Measurements from ENCODE around the gene MXD4. TPM values are rescaled to one million over a fixed set of nuclear protein-coding genes. Genes with fewer than 3 reads are reported as not detected.

The MXD4 gene
- total and polyA plus RNA-seq, 2 experiments from 2014 or later = 6.9 to 19.9 TPM

DNA sequence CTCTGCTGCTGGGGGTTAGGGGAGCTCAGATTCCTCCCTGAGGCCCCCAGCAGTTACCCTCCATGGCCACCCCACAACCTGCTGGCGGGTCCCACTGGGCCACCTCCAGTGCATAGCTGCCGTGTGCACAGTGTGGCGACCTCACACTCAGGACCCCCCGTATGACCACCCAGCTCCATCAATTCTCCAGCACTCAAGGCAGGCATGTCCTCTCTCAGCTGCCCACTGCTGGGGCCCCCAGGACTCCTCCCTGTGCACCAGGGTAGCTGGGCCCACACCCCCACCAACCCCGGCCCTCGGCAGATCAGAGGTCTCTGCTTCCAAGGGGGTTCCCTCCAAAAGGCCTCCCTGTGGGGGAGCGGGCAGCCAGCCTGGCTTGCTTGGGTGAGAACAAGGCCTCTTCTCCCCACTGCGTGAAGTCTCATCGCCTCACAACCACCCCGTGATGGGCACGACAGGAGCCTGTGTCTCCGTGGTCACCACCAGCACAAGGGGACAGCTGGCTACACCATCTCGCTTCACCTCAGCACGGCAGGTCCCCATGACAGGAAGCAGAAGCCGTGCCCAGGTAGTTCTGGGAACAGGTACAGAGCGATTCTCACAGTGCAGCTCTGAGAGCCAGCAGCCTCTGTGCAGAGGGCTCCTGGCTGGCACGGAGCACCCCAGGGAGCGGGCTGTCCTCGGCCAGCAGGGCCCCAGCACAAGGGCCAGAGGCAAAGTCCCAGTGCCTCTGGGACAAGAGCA is 15.4 kb downstream of the MXD4 start:
- Mint-ChIP-seq H3K4me3 (no peak overlapping the region), H3K27me3 (ENCODE audit: insufficient read depth, low read depth, poor library complexity) (peaks cover 8% of the 10 kb centered on the region), H3K36me3 (ENCODE audit: low read depth) (peaks cover 16% of the 10 kb centered on the region), H3K9me3 (peaks cover 24% of the 10 kb centered on the region), H3K4me1 (no peaks in the 10 kb centered on the region; the same call in 1 of the 3 replicates), H3K27ac (no peak overlapping the region)
- TF ChIP-seq, protein P1, sequence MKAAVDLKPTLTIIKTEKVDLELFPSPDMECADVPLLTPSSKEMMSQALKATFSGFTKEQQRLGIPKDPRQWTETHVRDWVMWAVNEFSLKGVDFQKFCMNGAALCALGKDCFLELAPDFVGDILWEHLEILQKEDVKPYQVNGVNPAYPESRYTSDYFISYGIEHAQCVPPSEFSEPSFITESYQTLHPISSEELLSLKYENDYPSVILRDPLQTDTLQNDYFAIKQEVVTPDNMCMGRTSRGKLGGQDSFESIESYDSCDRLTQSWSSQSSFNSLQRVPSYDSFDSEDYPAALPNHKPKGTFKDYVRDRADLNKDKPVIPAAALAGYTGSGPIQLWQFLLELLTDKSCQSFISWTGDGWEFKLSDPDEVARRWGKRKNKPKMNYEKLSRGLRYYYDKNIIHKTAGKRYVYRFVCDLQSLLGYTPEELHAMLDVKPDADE (IDR thresholded peaks at IDR 0.05) = no peak
- TF ChIP-seq EZH2phosphoT487 (IDR thresholded peaks at IDR 0.05; ENCODE audit: unreplicated experiment) (no peak), CREB1 (CRISPR knock-in tag; IDR thresholded peaks at IDR 0.05; ENCODE audit: low read depth) (no peak), POLR2AphosphoS5 (IDR thresholded peaks at IDR 0.05; ENCODE audit: low read depth) (no peak), NANOG (IDR thresholded peaks at IDR 0.05; ENCODE audit: borderline replicate concordance) (no peak), JUNB (IDR thresholded peaks at IDR 0.05; ENCODE audit: unreplicated experiment) (no peak), STAT1 (IDR thresholded peaks at IDR 0.05; ENCODE audit: unreplicated experiment) (no peak)
- TF ChIP-seq, protein P2, sequence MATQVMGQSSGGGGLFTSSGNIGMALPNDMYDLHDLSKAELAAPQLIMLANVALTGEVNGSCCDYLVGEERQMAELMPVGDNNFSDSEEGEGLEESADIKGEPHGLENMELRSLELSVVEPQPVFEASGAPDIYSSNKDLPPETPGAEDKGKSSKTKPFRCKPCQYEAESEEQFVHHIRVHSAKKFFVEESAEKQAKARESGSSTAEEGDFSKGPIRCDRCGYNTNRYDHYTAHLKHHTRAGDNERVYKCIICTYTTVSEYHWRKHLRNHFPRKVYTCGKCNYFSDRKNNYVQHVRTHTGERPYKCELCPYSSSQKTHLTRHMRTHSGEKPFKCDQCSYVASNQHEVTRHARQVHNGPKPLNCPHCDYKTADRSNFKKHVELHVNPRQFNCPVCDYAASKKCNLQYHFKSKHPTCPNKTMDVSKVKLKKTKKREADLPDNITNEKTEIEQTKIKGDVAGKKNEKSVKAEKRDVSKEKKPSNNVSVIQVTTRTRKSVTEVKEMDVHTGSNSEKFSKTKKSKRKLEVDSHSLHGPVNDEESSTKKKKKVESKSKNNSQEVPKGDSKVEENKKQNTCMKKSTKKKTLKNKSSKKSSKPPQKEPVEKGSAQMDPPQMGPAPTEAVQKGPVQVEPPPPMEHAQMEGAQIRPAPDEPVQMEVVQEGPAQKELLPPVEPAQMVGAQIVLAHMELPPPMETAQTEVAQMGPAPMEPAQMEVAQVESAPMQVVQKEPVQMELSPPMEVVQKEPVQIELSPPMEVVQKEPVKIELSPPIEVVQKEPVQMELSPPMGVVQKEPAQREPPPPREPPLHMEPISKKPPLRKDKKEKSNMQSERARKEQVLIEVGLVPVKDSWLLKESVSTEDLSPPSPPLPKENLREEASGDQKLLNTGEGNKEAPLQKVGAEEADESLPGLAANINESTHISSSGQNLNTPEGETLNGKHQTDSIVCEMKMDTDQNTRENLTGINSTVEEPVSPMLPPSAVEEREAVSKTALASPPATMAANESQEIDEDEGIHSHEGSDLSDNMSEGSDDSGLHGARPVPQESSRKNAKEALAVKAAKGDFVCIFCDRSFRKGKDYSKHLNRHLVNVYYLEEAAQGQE (IDR thresholded peaks at IDR 0.05; ENCODE audit: unreplicated experiment) = no peak
- TF ChIP-seq, protein P3, sequence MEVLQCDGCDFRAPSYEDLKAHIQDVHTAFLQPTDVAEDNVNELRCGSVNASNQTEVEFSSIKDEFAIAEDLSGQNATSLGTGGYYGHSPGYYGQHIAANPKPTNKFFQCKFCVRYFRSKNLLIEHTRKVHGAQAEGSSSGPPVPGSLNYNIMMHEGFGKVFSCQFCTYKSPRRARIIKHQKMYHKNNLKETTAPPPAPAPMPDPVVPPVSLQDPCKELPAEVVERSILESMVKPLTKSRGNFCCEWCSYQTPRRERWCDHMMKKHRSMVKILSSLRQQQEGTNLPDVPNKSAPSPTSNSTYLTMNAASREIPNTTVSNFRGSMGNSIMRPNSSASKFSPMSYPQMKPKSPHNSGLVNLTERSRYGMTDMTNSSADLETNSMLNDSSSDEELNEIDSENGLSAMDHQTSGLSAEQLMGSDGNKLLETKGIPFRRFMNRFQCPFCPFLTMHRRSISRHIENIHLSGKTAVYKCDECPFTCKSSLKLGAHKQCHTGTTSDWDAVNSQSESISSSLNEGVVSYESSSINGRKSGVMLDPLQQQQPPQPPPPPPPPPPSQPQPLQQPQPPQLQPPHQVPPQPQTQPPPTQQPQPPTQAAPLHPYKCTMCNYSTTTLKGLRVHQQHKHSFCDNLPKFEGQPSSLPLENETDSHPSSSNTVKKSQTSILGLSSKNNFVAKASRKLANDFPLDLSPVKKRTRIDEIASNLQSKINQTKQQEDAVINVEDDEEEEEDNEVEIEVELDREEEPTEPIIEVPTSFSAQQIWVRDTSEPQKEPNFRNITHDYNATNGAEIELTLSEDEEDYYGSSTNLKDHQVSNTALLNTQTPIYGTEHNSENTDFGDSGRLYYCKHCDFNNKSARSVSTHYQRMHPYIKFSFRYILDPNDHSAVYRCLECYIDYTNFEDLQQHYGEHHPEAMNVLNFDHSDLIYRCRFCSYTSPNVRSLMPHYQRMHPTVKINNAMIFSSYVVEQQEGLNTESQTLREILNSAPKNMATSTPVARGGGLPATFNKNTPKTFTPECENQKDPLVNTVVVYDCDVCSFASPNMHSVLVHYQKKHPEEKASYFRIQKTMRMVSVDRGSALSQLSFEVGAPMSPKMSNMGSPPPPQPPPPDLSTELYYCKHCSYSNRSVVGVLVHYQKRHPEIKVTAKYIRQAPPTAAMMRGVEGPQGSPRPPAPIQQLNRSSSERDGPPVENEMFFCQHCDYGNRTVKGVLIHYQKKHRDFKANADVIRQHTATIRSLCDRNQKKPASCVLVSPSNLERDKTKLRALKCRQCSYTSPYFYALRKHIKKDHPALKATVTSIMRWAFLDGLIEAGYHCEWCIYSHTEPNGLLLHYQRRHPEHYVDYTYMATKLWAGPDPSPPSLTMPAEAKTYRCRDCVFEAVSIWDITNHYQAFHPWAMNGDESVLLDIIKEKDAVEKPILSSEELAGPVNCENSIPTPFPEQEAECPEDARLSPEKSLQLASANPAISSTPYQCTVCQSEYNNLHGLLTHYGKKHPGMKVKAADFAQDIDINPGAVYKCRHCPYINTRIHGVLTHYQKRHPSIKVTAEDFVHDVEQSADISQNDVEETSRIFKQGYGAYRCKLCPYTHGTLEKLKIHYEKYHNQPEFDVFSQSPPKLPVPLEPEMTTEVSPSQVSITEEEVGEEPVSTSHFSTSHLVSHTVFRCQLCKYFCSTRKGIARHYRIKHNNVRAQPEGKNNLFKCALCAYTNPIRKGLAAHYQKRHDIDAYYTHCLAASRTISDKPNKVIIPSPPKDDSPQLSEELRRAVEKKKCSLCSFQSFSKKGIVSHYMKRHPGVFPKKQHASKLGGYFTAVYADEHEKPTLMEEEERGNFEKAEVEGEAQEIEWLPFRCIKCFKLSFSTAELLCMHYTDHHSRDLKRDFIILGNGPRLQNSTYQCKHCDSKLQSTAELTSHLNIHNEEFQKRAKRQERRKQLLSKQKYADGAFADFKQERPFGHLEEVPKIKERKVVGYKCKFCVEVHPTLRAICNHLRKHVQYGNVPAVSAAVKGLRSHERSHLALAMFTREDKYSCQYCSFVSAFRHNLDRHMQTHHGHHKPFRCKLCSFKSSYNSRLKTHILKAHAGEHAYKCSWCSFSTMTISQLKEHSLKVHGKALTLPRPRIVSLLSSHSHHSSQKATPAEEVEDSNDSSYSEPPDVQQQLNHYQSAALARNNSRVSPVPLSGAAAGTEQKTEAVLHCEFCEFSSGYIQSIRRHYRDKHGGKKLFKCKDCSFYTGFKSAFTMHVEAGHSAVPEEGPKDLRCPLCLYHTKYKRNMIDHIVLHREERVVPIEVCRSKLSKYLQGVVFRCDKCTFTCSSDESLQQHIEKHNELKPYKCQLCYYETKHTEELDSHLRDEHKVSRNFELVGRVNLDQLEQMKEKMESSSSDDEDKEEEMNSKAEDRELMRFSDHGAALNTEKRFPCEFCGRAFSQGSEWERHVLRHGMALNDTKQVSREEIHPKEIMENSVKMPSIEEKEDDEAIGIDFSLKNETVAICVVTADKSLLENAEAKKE (CRISPR knock-in tag; IDR thresholded peaks at IDR 0.05) = no peak
- DNase-seq (ENCODE audit: low spot score) (no peak), ATAC-seq (no peak)
- Histone ChIP-seq H3K4me3 (no peak overlapping the region), H3K79me2 (replicated peaks; ENCODE audit: insufficient read depth) (no peaks in the 10 kb centered on the region), H3F3A (replicated peaks; ENCODE audit: low read depth) (no peaks in the 10 kb centered on the region), H3K9me2 (ENCODE audit: insufficient read depth) (no peaks in the 10 kb centered on the region), H3K36me3 (ENCODE audit: insufficient read depth) (no peaks in the 10 kb centered on the region; the same call in 1 of the 2 replicates), H3K27me3 (ENCODE audit: insufficient read depth) (no peaks in the 10 kb centered on the region), H3K4me1 (ENCODE audit: insufficient read depth) (no peaks in the 10 kb centered on the region), H3K27ac (ENCODE audit: low read depth) (no peak overlapping the region), H3K4me2 (no peak overlapping the region), H2AFZ (no peak overlapping the region), H4K20me1 (replicated peaks; ENCODE audit: insufficient read depth) (no peaks in the 10 kb centered on the region)
